ENCODE data around the gene KCNK17.

GRCh38 chr6:39282774-39283173 lies 31.4 kb downstream of the KCNK17 start:
- TF ChIP-seq MAX (IDR thresholded peaks at IDR 0.05; ENCODE audit: insufficient read depth, insufficient read length): no peak
- no peak for TF ChIP-seq JUN (IDR thresholded peaks at IDR 0.05; ENCODE audit: borderline replicate concordance, insufficient read depth, insufficient read length, low read depth)
- no peak for TF ChIP-seq POLR2A (IDR thresholded peaks at IDR 0.05; ENCODE audit: low read depth, low read length)
